SKM-1 (cell line): ENCODE measurements around the gene PHKG1.
"Not testable (repeated sequence)": the region's sequence is repeated elsewhere in the genome, so short reads cannot be mapped to it uniquely, and the experiment has no call there.

Source experiments
- DNase-seq: peaks from one replicate; lab custom pipeline; 2025; ENCODE audit not compliant: unreplicated experiment; lab: John Stamatoyannopoulos, UW

The PHKG1 gene

GRCh38 chr7:56046721-56047445, 45.9 kb downstream of the PHKG1 start:
- no peak for DNase-seq

- DNase-seq: not testable (repeated sequence)
These were observed 47.0 kb downstream of the PHKG1 start for GRCh38 chr7:56045758-56046157.

GRCh38 chr7:56040730-56041129, 52.0 kb downstream of the PHKG1 start:
- no peak for DNase-seq

- peak; percentile 66 for DNase-seq
These were observed 58.9 kb downstream of the PHKG1 start for GRCh38 chr7:56033671-56034432.

- not testable (repeated sequence) for DNase-seq
These were observed 60.2 kb downstream of the PHKG1 start for GRCh38 chr7:56032578-56032977.

GRCh38 chr7:56031556-56031955, 61.2 kb downstream of the PHKG1 start:
- not testable (repeated sequence) for DNase-seq

GRCh38 chr7:56030340-56030739, 62.4 kb downstream of the PHKG1 start:
- DNase-seq: no peak
